Measurements from ENCODE around the gene PCGF6. TPM values are rescaled to one million over a fixed set of nuclear protein-coding genes. Genes with fewer than 3 reads are reported as not detected.

PCGF6 gene
- total RNA-seq, 1 donor from 2014 or later, result 10.3 TPM

DNA sequence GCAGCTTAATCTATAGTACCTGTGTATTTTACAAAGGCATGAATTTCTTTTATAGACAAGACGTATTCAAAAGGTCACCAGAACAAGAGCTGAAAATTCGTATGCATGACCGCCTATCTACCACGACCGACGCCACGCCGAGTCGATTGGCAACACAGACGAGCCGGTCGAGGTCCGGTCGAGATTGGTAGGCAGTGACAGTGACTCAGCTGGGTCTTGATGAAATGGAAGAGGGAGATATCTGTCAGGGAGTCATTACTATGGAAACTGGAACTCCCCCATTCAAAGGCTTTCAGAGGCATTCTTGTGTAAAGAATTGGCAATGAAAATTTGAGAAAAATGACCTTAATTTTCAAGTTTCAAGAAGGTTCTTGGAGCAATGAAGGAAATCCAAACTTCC is 43.2 kb upstream of the PCGF6 start:
- no peak overlapping the region for H3K27ac Mint-ChIP-seq (ENCODE audit: unreplicated experiment)
- H3K36me3 Mint-ChIP-seq (ENCODE audit: low read depth, unreplicated experiment), result peaks cover 11% of the 10 kb centered on the region
- TF ChIP-seq EZH2 (IDR thresholded peaks at IDR 0.05; ENCODE audit: insufficient read depth, low read length), result no peak
- TF ChIP-seq, protein P1, sequence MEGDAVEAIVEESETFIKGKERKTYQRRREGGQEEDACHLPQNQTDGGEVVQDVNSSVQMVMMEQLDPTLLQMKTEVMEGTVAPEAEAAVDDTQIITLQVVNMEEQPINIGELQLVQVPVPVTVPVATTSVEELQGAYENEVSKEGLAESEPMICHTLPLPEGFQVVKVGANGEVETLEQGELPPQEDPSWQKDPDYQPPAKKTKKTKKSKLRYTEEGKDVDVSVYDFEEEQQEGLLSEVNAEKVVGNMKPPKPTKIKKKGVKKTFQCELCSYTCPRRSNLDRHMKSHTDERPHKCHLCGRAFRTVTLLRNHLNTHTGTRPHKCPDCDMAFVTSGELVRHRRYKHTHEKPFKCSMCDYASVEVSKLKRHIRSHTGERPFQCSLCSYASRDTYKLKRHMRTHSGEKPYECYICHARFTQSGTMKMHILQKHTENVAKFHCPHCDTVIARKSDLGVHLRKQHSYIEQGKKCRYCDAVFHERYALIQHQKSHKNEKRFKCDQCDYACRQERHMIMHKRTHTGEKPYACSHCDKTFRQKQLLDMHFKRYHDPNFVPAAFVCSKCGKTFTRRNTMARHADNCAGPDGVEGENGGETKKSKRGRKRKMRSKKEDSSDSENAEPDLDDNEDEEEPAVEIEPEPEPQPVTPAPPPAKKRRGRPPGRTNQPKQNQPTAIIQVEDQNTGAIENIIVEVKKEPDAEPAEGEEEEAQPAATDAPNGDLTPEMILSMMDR (IDR thresholded peaks at IDR 0.05; ENCODE audit: insufficient read depth, low read depth, low read length), result no peak

DNA sequence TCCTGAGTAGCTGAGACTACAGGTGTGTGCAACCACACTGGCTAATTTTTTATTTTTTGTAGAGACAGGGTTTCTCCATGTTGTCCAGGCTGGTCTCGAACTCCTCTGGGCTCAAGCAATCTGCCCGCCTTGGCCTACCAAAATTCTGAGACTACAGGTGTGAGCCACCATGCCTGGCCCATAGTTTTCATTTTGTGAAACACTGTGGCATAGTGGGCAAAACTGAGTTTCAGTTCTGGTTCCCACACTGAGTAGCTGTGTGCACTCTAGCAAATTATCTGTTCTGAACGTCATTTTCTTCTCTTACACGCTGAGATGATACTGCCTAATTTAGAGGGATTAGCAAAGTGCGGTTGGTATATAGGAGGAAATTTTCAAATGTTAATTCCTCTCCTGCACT is 31.8 kb upstream of the PCGF6 start:
- no peaks in the 10 kb centered on the region for H3K27me3 Mint-ChIP-seq (ENCODE audit: low read depth, unreplicated experiment)
- no peaks in the 10 kb centered on the region for H3K79me2 ChIP-seq (ENCODE audit: insufficient read depth, low read length)
- TF ChIP-seq, protein P1 (IDR thresholded peaks at IDR 0.05; ENCODE audit: insufficient read depth, low read depth, low read length), result no peak
- no peak for TF ChIP-seq EZH2 (IDR thresholded peaks at IDR 0.05; ENCODE audit: insufficient read depth, low read length)
- no peak overlapping the region for H3K27ac Mint-ChIP-seq (ENCODE audit: unreplicated experiment)
- H3K9ac ChIP-seq (ENCODE audit: low read length), result no peak overlapping the region
- peaks cover 6% of the 10 kb centered on the region for H3K36me3 Mint-ChIP-seq (ENCODE audit: low read depth, unreplicated experiment)
- FAIRE-seq, result no peak
- no peaks in the 10 kb centered on the region for H4K20me1 ChIP-seq (ENCODE audit: insufficient read depth, low read length)
- H3K27ac ChIP-seq (ENCODE audit: low read depth, low read length), result no peak overlapping the region
- no peak for DNase-seq (ENCODE audit: low read depth)
- no peak overlapping the region for H3K4me3 ChIP-seq (ENCODE audit: insufficient read depth, low read depth, low read length)
- no peaks in the 10 kb centered on the region for H3K9me3 Mint-ChIP-seq (ENCODE audit: unreplicated experiment)
- H3K9me3 ChIP-seq (ENCODE audit: insufficient read depth, low read depth, low read length), result no peaks in the 10 kb centered on the region
- no peak overlapping the region for H2AFZ ChIP-seq (ENCODE audit: low read depth, low read length)
- no peaks in the 10 kb centered on the region for H3K27me3 ChIP-seq (ENCODE audit: insufficient read depth, low read length)
- no peak overlapping the region for H3K4me3 Mint-ChIP-seq (ENCODE audit: unreplicated experiment)
- H3K4me1 Mint-ChIP-seq (ENCODE audit: low read depth, unreplicated experiment), result no peaks in the 10 kb centered on the region
- H3K4me1 ChIP-seq (ENCODE audit: insufficient read depth, low read length), result no peaks in the 10 kb centered on the region
- H3K36me3 ChIP-seq (ENCODE audit: insufficient read depth, low read length), result peaks cover 12% of the 10 kb centered on the region
- no peak overlapping the region for H3K4me2 ChIP-seq (ENCODE audit: low read length)

More for the DNA sequence above, 43.2 kb upstream of the PCGF6 start:
- peaks cover 27% of the 10 kb centered on the region for H3K4me1 Mint-ChIP-seq (ENCODE audit: low read depth, unreplicated experiment)
- Histone ChIP-seq H3K9ac (ENCODE audit: low read length) (no peak overlapping the region), H3K27ac (ENCODE audit: low read depth, low read length) (no peak overlapping the region), H3K4me1 (ENCODE audit: insufficient read depth, low read length) (peaks cover 26% of the 10 kb centered on the region), H3K4me3 (ENCODE audit: insufficient read depth, low read depth, low read length) (no peak overlapping the region), H3K36me3 (ENCODE audit: insufficient read depth, low read length) (peaks cover 21% of the 10 kb centered on the region), H3K9me3 (ENCODE audit: insufficient read depth, low read depth, low read length) (no peaks in the 10 kb centered on the region), H4K20me1 (ENCODE audit: insufficient read depth, low read length) (peaks cover 29% of the 10 kb centered on the region), H3K79me2 (ENCODE audit: insufficient read depth, low read length) (peaks cover 70% of the 10 kb centered on the region), H3K4me2 (ENCODE audit: low read length) (peak overlapping the region; percentile 96), H2AFZ (ENCODE audit: low read depth, low read length) (no peak overlapping the region), H3K27me3 (ENCODE audit: insufficient read depth, low read length) (no peaks in the 10 kb centered on the region)
- H3K9me3 Mint-ChIP-seq (ENCODE audit: unreplicated experiment), result peaks cover 2% of the 10 kb centered on the region
- H3K4me3 Mint-ChIP-seq (ENCODE audit: unreplicated experiment), result peak overlapping the region; percentile 76
- H3K27me3 Mint-ChIP-seq (ENCODE audit: low read depth, unreplicated experiment), result no peaks in the 10 kb centered on the region
- DNase-seq (ENCODE audit: low read depth) (peak; percentile 30), FAIRE-seq (no peak)

DNA sequence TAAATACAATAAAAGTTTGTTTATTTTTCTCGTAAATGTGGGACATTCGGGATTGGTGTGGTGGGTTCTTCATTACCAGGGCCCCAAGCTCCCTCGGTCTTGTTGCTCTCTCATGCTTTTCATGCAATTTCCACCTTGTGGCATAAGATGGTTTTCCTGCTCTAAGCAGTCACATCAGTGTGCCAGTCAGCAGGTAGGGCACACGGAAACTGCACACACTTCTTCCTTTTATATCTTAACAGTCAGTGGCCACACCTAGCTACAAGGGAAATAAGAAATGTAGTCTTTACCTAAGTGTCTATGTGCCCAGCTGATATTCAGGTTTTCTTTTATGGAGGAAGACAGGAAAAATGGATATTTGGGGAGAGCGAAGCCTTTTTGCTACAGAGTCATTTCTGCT is 23.3 kb upstream of the PCGF6 start:
- peaks cover 4% of the 10 kb centered on the region for H3K36me3 ChIP-seq (ENCODE audit: insufficient read depth, low read length)
- no peak overlapping the region for H3K4me3 Mint-ChIP-seq (ENCODE audit: unreplicated experiment)
- H3K27me3 ChIP-seq (ENCODE audit: insufficient read depth, low read length), result no peaks in the 10 kb centered on the region
- FAIRE-seq, result no peak
- H3K9me3 ChIP-seq (ENCODE audit: insufficient read depth, low read depth, low read length), result no peaks in the 10 kb centered on the region
- H4K20me1 ChIP-seq (ENCODE audit: insufficient read depth, low read length), result no peaks in the 10 kb centered on the region
- H3K4me1 Mint-ChIP-seq (ENCODE audit: low read depth, unreplicated experiment), result no peaks in the 10 kb centered on the region
- H3K27ac ChIP-seq (ENCODE audit: low read depth, low read length), result no peak overlapping the region
- H3K79me2 ChIP-seq (ENCODE audit: insufficient read depth, low read length), result peaks cover 20% of the 10 kb centered on the region
- H3K9ac ChIP-seq (ENCODE audit: low read length), result no peak overlapping the region
- DNase-seq (ENCODE audit: low read depth), result no peak
- no peaks in the 10 kb centered on the region for H3K9me3 Mint-ChIP-seq (ENCODE audit: unreplicated experiment)
- H3K27me3 Mint-ChIP-seq (ENCODE audit: low read depth, unreplicated experiment), result no peaks in the 10 kb centered on the region
- TF ChIP-seq EZH2 (IDR thresholded peaks at IDR 0.05; ENCODE audit: insufficient read depth, low read length), result no peak
- TF ChIP-seq, protein P1 (IDR thresholded peaks at IDR 0.05; ENCODE audit: insufficient read depth, low read depth, low read length), result no peak
- H3K4me3 ChIP-seq (ENCODE audit: insufficient read depth, low read depth, low read length), result no peak overlapping the region
- H3K36me3 Mint-ChIP-seq (ENCODE audit: low read depth, unreplicated experiment), result peaks cover 10% of the 10 kb centered on the region
- H3K4me1 ChIP-seq (ENCODE audit: insufficient read depth, low read length), result no peaks in the 10 kb centered on the region
- H2AFZ ChIP-seq (ENCODE audit: low read depth, low read length), result no peak overlapping the region
- no peak overlapping the region for H3K27ac Mint-ChIP-seq (ENCODE audit: unreplicated experiment)
- H3K4me2 ChIP-seq (ENCODE audit: low read length), result no peak overlapping the region

All from astrocyte (in vitro differentiated cells and primary cell).